WERI-Rb-1 (cell line): ENCODE results near the gene GTPBP2.

Experiments
- DNase-seq: peaks from one replicate; pipeline ENCODE4 v3.0.0-alpha.2; 2020
- H3K27ac ChIP-seq: fragments of 250-450 bp; sonication (Bioruptor Pico); 2 replicates; pipeline ENCODE4 v1.5.1; 2020; ENCODE audit warnings: mild to moderate bottlenecking, moderate library complexity
- H3K27me3 ChIP-seq: fragments of 250-450 bp; sonication (Bioruptor Pico); 2 replicates; pipeline ENCODE4 v1.5.1; 2021; ENCODE audit warnings: mild to moderate bottlenecking, low read depth, moderate library complexity; ENCODE audit not compliant: insufficient read depth, severe bottlenecking
- H3K36me3 ChIP-seq: fragments of 250-450 bp; sonication (Bioruptor Pico); 2 replicates; pipeline ENCODE4 v1.5.1; 2020; ENCODE audit warnings: mild to moderate bottlenecking, moderate library complexity
- H3K4me3 ChIP-seq: 2 replicates; pipeline ENCODE4 v1.5.1; 2011; ENCODE audit warnings: low read depth, mild to moderate bottlenecking, control low read depth, low read length
- H3K9me3 ChIP-seq: fragments of 250-450 bp; sonication (Bioruptor Pico); 2 replicates; pipeline ENCODE4 v1.5.1; 2021; ENCODE audit warnings: mild to moderate bottlenecking, moderate library complexity; ENCODE audit not compliant: severe bottlenecking
- CTCF ChIP-seq: IDR thresholded peaks from 2 replicates; pipeline ENCODE4 v1.5.1; 2011; ENCODE audit warnings: low read depth, mild to moderate bottlenecking, control low read depth, inconsistent platforms, low read length

Gene GTPBP2

GRCh38 chr6:43584892-43585570 is 44.0 kb downstream of the GTPBP2 start:
- no peak for DNase-seq
- no peak overlapping the region for H3K4me3 ChIP-seq
- peaks cover 84% of the 10 kb centered on the region for H3K36me3 ChIP-seq
- H3K27me3 ChIP-seq, result no peaks in the 10 kb centered on the region
- no peak overlapping the region for H3K27ac ChIP-seq
- no peak for TF ChIP-seq CTCF
- H3K9me3 ChIP-seq, result no peaks in the 10 kb centered on the region

- H3K36me3 ChIP-seq, result peaks cover 80% of the 10 kb centered on the region
- no peaks in the 10 kb centered on the region for H3K9me3 ChIP-seq
- no peak for TF ChIP-seq CTCF
- no peaks in the 10 kb centered on the region for H3K27me3 ChIP-seq
- no peak overlapping the region for H3K27ac ChIP-seq
- no peak overlapping the region for H3K4me3 ChIP-seq
- no peak for DNase-seq
Measured at GRCh38 chr6:43582911-43583310, 46.2 kb downstream of the GTPBP2 start.

- peak overlapping the region; percentile 63 for H3K27ac ChIP-seq
- peaks cover 52% of the 10 kb centered on the region for H3K36me3 ChIP-seq
- no peaks in the 10 kb centered on the region for H3K9me3 ChIP-seq
- H3K27me3 ChIP-seq, result no peaks in the 10 kb centered on the region
- DNase-seq, result no peak
- H3K4me3 ChIP-seq, result no peak overlapping the region
- no peak for TF ChIP-seq CTCF
Measured at GRCh38 chr6:43579171-43579570, 49.9 kb downstream of the GTPBP2 start.

- Histone ChIP-seq H3K4me3 (no peak overlapping the region), H3K36me3 (peaks cover 48% of the 10 kb centered on the region), H3K27me3 (no peaks in the 10 kb centered on the region), H3K9me3 (no peaks in the 10 kb centered on the region), H3K27ac (peak overlapping the region; percentile 63)
- no peak for TF ChIP-seq CTCF
- no peak for DNase-seq
Measured at GRCh38 chr6:43578748-43579147, 50.3 kb downstream of the GTPBP2 start.

- no peaks in the 10 kb centered on the region for H3K27me3 ChIP-seq
- H3K27ac ChIP-seq, result peak within 1 kb of the TSS; percentile 92
- peak within 1 kb of the TSS; percentile 78 for H3K4me3 ChIP-seq
- TF ChIP-seq CTCF, result peak; percentile 59
- no peaks in the 10 kb centered on the region for H3K9me3 ChIP-seq
- DNase-seq, result peak; percentile 99
- H3K36me3 ChIP-seq, result peaks cover 52% of the 10 kb centered on the region
Measured at GRCh38 chr6:43575772-43576551, 53.1 kb downstream of the GTPBP2 start, which contains the start of the genes POLH and XPO5. TSS of gene POLH (plus strand) at chr6:43576185. CDS start at chr6:43582320, 6,135 bp downstream. TSS of gene XPO5 (minus strand) at chr6:43576038. CDS start at chr6:43575864, 174 bp downstream.
